ENCODE results near the gene ACSL5. TPM values are rescaled to one million over a fixed set of nuclear protein-coding genes. Genes with fewer than 3 reads are reported as not detected.
"Not testable (repeated sequence)": the region's sequence is repeated elsewhere in the genome, so short reads cannot be mapped to it uniquely, and the experiment has no call there.

ACSL5 gene
- total and polyA plus RNA-seq, 3 experiments from 2014 or later = 53.3 to 85.5 (median 53.7) TPM

DNA sequence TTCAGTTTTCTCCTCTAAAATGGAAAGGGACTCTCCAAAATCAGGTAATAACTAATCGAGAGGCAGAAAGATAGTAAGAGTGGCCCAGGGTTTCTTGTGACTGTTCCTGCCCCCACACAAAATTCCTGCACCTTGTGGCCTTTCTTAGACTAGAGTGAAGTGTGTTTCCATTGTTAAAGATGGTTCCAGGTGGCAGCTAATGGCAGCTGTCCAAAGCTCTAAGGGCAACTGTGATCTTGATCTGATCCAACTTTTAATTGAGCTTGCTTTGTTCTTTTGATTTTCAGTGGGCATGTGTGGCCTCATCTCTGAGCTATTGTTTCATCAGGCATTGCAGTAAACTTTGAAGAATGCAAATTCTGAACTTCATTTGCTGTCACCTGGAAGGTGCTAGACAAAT lies 19.4 kb downstream of the ACSL5 start:
- H3K36me3 Mint-ChIP-seq = peaks cover 0 to 4% (median 2%) of the 10 kb centered on the region in 3 donors
- H3K27me3 ChIP-seq (ENCODE audit: insufficient read depth, low read length, poor library complexity, severe bottlenecking) = no peaks in the 10 kb centered on the region
- POLR2A ChIA-PET = no interaction called here
- H3K9me3 ChIP-seq (ENCODE audit: low read length) = no peaks in the 10 kb centered on the region
- no peak for DNase-seq
- no peak overlapping the region for H3K4me3 ChIP-seq (ENCODE audit: low read length)
- H3K4me3 Mint-ChIP-seq = no peak overlapping the region
- H3K4me1 Mint-ChIP-seq = peaks cover 39 to 46% (median 40%) of the 10 kb centered on the region in 3 donors
- peaks cover 25% of the 10 kb centered on the region for H3K36me3 ChIP-seq (ENCODE audit: insufficient read depth, low read length)
- peaks cover 22% of the 10 kb centered on the region for H3K4me1 ChIP-seq (ENCODE audit: insufficient read depth, low read length)
- peak overlapping the region in 4 of 8 donors; percentile 6 to 67 (median 54) for H3K27ac Mint-ChIP-seq
- H3K27me3 Mint-ChIP-seq = no peaks in the 10 kb centered on the region
- CTCF ChIA-PET = interaction anchor here (1.5 kb wide), 1 partner anchor 42 kb away, joined by 3 read pairs; no protein-coding TSS in a partner anchor
- no peaks in the 10 kb centered on the region for H3K9me3 Mint-ChIP-seq
- no peak overlapping the region for H3K27ac ChIP-seq (ENCODE audit: low read depth, low read length)

DNA sequence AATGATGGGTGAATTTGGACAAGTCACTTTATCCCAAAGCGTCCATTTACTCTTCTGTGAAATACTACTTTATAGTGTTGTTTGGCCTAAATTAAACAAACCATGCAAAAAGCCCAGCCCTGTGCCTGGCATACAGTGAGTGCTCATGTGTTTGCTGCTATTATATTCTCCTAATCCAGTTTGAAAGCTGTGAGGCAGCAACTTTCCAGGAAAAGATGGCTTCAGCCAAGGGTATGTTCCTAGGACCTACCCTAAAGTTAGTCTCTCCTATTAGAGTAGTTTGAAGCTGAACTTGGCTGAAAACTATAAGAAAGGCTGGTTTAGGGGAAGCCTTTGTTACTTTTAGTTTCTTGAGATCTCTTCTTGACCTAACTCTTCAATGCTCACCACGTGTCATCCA lies 19.9 kb downstream of the ACSL5 start:
- H3K27ac ChIP-seq (ENCODE audit: low read depth, low read length) = no peak overlapping the region
- DNase-seq = no peak
- peaks cover 25% of the 10 kb centered on the region for H3K36me3 ChIP-seq (ENCODE audit: insufficient read depth, low read length)
- H3K27ac Mint-ChIP-seq = peak overlapping the region in 7 of 8 donors; percentile 7 to 74 (median 59)
- peaks cover 18% of the 10 kb centered on the region for H3K4me1 ChIP-seq (ENCODE audit: insufficient read depth, low read length)
- H3K27me3 Mint-ChIP-seq = no peaks in the 10 kb centered on the region
- H3K9me3 Mint-ChIP-seq = no peaks in the 10 kb centered on the region
- POLR2A ChIA-PET = no interaction called here
- H3K36me3 Mint-ChIP-seq = peaks cover 0 to 9% (median 2%) of the 10 kb centered on the region in 3 donors
- CTCF ChIA-PET = interaction anchor here (1.5 kb wide), 1 partner anchor 41 kb away, joined by 3 read pairs; no protein-coding TSS in a partner anchor
- no peaks in the 10 kb centered on the region for H3K27me3 ChIP-seq (ENCODE audit: insufficient read depth, low read length, poor library complexity, severe bottlenecking)
- H3K9me3 ChIP-seq (ENCODE audit: low read length) = no peaks in the 10 kb centered on the region
- H3K4me3 Mint-ChIP-seq = no peak overlapping the region
- no peak overlapping the region for H3K4me3 ChIP-seq (ENCODE audit: low read length)
- H3K4me1 Mint-ChIP-seq = peaks cover 34 to 41% (median 35%) of the 10 kb centered on the region in 3 donors

DNA sequence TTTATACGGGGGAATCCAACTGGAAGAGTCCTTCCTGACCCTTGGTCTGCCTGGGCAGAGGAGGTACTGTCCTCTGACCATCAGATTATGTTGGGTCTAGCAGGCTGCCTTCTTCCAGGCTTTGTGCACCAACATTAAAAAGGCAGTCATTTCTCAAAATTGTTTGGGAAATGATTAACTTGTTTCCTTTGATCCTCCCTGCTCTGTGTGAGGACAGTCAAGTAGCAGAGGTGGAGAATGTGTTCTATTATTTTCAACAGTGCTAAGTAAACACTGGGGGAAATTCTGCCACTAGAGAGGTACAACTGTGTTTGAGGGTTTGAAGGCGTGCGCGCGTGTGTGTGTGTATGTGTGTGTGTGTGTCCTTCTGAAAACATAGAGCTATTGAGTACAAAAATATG lies 20.6 kb downstream of the ACSL5 start:
- ChIA-PET CTCF (interaction anchor here (1.5 kb wide), 1 partner anchor 40 kb away, joined by 3 read pairs; no protein-coding TSS in a partner anchor), POLR2A (interaction anchor here (0.7 kb wide), 1 partner anchor 19 kb away, joined by 3 read pairs; no protein-coding TSS in a partner anchor)
- Histone ChIP-seq H3K36me3 (ENCODE audit: insufficient read depth, low read length) (peaks cover 25% of the 10 kb centered on the region), H3K27me3 (ENCODE audit: insufficient read depth, low read length, poor library complexity, severe bottlenecking) (no peaks in the 10 kb centered on the region), H3K4me1 (ENCODE audit: insufficient read depth, low read length) (peaks cover 12% of the 10 kb centered on the region), H3K9me3 (ENCODE audit: low read length) (no peaks in the 10 kb centered on the region), H3K27ac (ENCODE audit: low read depth, low read length) (no peak overlapping the region), H3K4me3 (ENCODE audit: low read length) (no peak overlapping the region)
- Mint-ChIP-seq H3K9me3 (no peaks in the 10 kb centered on the region), H3K27ac (peak overlapping the region in 5 of 8 donors; percentile 43 to 74 (median 59)), H3K27me3 (no peaks in the 10 kb centered on the region), H3K4me1 (peaks cover 28 to 34% (median 28%) of the 10 kb centered on the region in 3 donors), H3K4me3 (no peak overlapping the region), H3K36me3 (peaks cover 0 to 15% (median 3%) of the 10 kb centered on the region in 3 donors)
- DNase-seq = no peak

GRCh38 chr10:112395809-112396530 lies 22.1 kb downstream of the ACSL5 start:
- Histone ChIP-seq H3K4me1 (ENCODE audit: insufficient read depth, low read length) (no peaks in the 10 kb centered on the region), H3K27me3 (ENCODE audit: insufficient read depth, low read length, poor library complexity, severe bottlenecking) (no peaks in the 10 kb centered on the region), H3K9me3 (ENCODE audit: low read length) (no peaks in the 10 kb centered on the region), H3K27ac (ENCODE audit: low read depth, low read length) (no peak overlapping the region), H3K36me3 (ENCODE audit: insufficient read depth, low read length) (peaks cover 33% of the 10 kb centered on the region), H3K4me3 (ENCODE audit: low read length) (no peak overlapping the region)
- H3K9me3 Mint-ChIP-seq = no peaks in the 10 kb centered on the region
- H3K27me3 Mint-ChIP-seq = no peaks in the 10 kb centered on the region
- H3K36me3 Mint-ChIP-seq = peaks cover 5 to 27% (median 9%) of the 10 kb centered on the region in 3 donors
- peaks cover 17 to 23% (median 18%) of the 10 kb centered on the region in 3 donors for H3K4me1 Mint-ChIP-seq
- no peak overlapping the region for H3K27ac Mint-ChIP-seq
- H3K4me3 Mint-ChIP-seq = no peak overlapping the region
- POLR2A ChIA-PET = no interaction called here
- CTCF ChIA-PET = no interaction called here
- no peak for DNase-seq

DNA sequence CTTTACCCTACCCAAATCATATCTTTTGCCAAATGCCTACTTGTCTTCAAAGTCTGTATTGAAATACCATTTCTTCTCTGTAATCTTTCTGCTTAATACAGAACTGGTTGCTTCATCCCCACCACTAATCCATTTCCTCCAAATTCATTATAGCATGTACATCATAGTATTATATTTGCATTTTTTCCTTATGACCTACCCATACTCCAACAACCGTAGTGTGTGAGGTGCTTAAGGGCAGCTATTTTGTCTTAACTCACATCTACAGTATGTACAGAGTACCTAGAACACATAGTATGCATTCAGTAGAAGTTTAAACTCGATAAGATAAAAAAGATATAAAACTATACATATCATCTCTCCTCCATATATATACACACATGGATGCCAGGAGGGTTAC lies 23.7 kb downstream of the ACSL5 start:
- Histone ChIP-seq H3K27me3 (ENCODE audit: insufficient read depth, low read length, poor library complexity, severe bottlenecking) (no peaks in the 10 kb centered on the region), H3K36me3 (ENCODE audit: insufficient read depth, low read length) (peaks cover 40% of the 10 kb centered on the region), H3K27ac (ENCODE audit: low read depth, low read length) (no peak overlapping the region), H3K4me3 (ENCODE audit: low read length) (no peak overlapping the region), H3K4me1 (ENCODE audit: insufficient read depth, low read length) (no peaks in the 10 kb centered on the region), H3K9me3 (ENCODE audit: low read length) (no peaks in the 10 kb centered on the region)
- Mint-ChIP-seq H3K36me3 (peaks cover 5 to 41% (median 16%) of the 10 kb centered on the region in 3 donors), H3K27me3 (no peaks in the 10 kb centered on the region), H3K27ac (no peak overlapping the region), H3K4me3 (no peak overlapping the region), H3K4me1 (peaks cover 9 to 14% (median 11%) of the 10 kb centered on the region in 3 donors), H3K9me3 (no peaks in the 10 kb centered on the region)
- no peak for DNase-seq
- ChIA-PET CTCF (no interaction called here), POLR2A (no interaction called here)

DNA sequence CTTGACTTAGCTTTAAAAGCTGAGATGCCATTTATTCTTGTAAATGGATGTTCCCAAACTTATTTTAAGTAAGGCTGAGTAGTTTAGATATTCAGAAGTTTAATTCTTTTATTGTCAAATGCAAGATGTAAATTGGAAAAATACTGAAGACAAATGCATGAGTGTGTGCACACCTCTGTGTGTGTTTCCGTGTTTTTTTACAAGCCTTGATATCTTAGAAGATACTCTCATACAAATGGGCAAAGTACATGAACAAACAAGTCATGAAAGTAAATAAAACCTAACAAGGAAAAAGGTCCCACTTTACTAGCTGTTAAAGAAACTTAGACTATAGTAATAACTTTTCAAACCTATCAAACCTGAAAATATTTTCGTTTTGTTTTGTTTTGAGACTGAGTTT lies 29.0 kb downstream of the ACSL5 start:
- DNase-seq = no peak
- H3K36me3 ChIP-seq (ENCODE audit: insufficient read depth, low read length) = peaks cover 48% of the 10 kb centered on the region
- H3K9me3 Mint-ChIP-seq = no peaks in the 10 kb centered on the region
- ChIA-PET CTCF (interaction anchor here (0.8 kb wide), 1 partner anchor 16 kb away, joined by 3 read pairs; no protein-coding TSS in a partner anchor), POLR2A (no interaction called here)
- H3K27ac ChIP-seq (ENCODE audit: low read depth, low read length) = no peak overlapping the region
- H3K27me3 ChIP-seq (ENCODE audit: insufficient read depth, low read length, poor library complexity, severe bottlenecking) = no peaks in the 10 kb centered on the region
- H3K4me1 Mint-ChIP-seq = peaks cover 0 to 5% (median 4%) of the 10 kb centered on the region in 3 donors
- H3K4me1 ChIP-seq (ENCODE audit: insufficient read depth, low read length) = no peaks in the 10 kb centered on the region
- H3K9me3 ChIP-seq (ENCODE audit: low read length) = no peaks in the 10 kb centered on the region
- peaks cover 12 to 88% (median 34%) of the 10 kb centered on the region in 3 donors for H3K36me3 Mint-ChIP-seq
- peak overlapping the region in 3 of 8 donors; percentile 22 to 64 (median 33) for H3K27ac Mint-ChIP-seq
- no peak overlapping the region for H3K4me3 Mint-ChIP-seq
- no peak overlapping the region for H3K4me3 ChIP-seq (ENCODE audit: low read length)
- H3K27me3 Mint-ChIP-seq = no peaks in the 10 kb centered on the region

DNA sequence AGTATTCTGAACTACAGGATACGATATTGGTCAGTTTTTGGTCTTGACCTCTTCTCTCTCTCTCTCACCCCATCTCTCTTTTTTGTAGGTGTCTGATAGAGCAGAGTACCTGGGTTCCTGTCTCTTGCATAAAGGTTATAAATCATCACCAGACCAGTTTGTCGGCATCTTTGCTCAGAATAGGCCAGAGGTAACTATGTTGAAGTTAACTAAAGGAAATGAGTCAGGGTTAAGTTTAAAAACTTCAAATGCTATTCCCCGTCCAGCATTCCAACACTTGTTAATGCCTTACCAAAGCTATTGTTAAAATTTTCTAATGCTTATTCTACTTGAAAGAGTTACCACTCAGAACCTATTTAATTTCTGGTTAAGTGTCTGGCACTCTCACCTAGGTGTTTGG lies 30.7 kb downstream of the ACSL5 start:
- H3K9me3 ChIP-seq (ENCODE audit: low read length) = no peaks in the 10 kb centered on the region
- no peaks in the 10 kb centered on the region for H3K4me1 ChIP-seq (ENCODE audit: insufficient read depth, low read length)
- no peak overlapping the region for H3K4me3 ChIP-seq (ENCODE audit: low read length)
- peaks cover 17 to 91% (median 41%) of the 10 kb centered on the region in 3 donors for H3K36me3 Mint-ChIP-seq
- peaks cover 57% of the 10 kb centered on the region for H3K36me3 ChIP-seq (ENCODE audit: insufficient read depth, low read length)
- ChIA-PET CTCF (no interaction called here), POLR2A (no interaction called here)
- peak overlapping the region in 2 of 8 donors; percentile 46 to 51 for H3K27ac Mint-ChIP-seq
- no peaks in the 10 kb centered on the region for H3K9me3 Mint-ChIP-seq
- H3K27ac ChIP-seq (ENCODE audit: low read depth, low read length) = no peak overlapping the region
- no peak overlapping the region for H3K4me3 Mint-ChIP-seq
- H3K27me3 ChIP-seq (ENCODE audit: insufficient read depth, low read length, poor library complexity, severe bottlenecking) = no peaks in the 10 kb centered on the region
- DNase-seq = no peak
- H3K4me1 Mint-ChIP-seq = peaks cover 0 to 5% (median 4%) of the 10 kb centered on the region in 3 donors
- no peaks in the 10 kb centered on the region for H3K27me3 Mint-ChIP-seq

DNA sequence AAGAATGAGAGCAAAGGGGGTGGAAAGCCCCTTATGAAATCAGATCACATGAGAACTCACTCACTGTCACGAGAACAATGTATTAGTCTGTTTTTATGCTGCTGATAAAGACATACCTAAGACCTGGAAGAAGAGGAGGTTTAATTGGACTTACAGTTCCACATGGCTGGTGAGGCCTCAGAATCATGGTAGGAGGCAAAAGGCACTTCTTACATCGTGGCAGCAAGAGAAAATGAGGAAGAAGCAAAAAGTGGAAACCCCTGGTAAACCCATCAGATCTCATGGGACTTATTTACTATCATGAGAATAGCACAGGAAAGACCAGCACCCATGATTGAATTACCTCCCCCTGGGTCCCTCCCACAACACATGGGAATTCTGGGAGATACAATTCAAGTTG lies 32.9 kb downstream of the ACSL5 start:
- H3K9me3 ChIP-seq (ENCODE audit: low read length); H3K4me1 ChIP-seq (ENCODE audit: insufficient read depth, low read length); H3K27ac ChIP-seq (ENCODE audit: low read depth, low read length); DNase-seq; CTCF ChIA-PET; H3K27me3 Mint-ChIP-seq; H3K4me1 Mint-ChIP-seq; H3K4me3 Mint-ChIP-seq; H3K9me3 Mint-ChIP-seq; POLR2A ChIA-PET; H3K27me3 ChIP-seq (ENCODE audit: insufficient read depth, low read length, poor library complexity, severe bottlenecking); H3K4me3 ChIP-seq (ENCODE audit: low read length): not testable (repeated sequence)
- Mint-ChIP-seq H3K27ac (peak overlapping the region in 2 of 8 donors; percentile 14 to 19), H3K36me3 (peaks cover 12 to 93% (median 44%) of the 10 kb centered on the region in 3 donors)
- H3K36me3 ChIP-seq (ENCODE audit: insufficient read depth, low read length) = peaks cover 62% of the 10 kb centered on the region
